Mesendoderm (in vitro differentiated cells): ENCODE results near the gene PITX3.
"Not testable (repeated sequence)": the region's sequence is repeated elsewhere in the genome, so short reads cannot be mapped to it uniquely, and the experiment has no call there.

Source experiments
- DNase-seq: peaks from one replicate; pipeline ENCODE4 v3.0.0; 2013
- H2AK5ac ChIP-seq: 2 replicates; pipeline ENCODE4 v1.6.1; 2013; ENCODE audit warnings: low read length, inconsistent platforms
- H2BK120ac ChIP-seq: 2 replicates; pipeline ENCODE4 v1.6.1; 2013; ENCODE audit warnings: low read depth, mild to moderate bottlenecking, low read length, moderate library complexity, mixed read lengths
- H2BK15ac ChIP-seq: replicated peaks from 2 replicates; pipeline ENCODE4 v1.6.1; 2013; ENCODE audit warnings: low read depth, mild to moderate bottlenecking, moderate library complexity
- H2BK5ac ChIP-seq: 2 replicates; pipeline ENCODE4 v1.6.1; 2013; ENCODE audit warnings: low read length, inconsistent platforms
- H3K18ac ChIP-seq: 2 replicates; pipeline ENCODE4 v1.6.1; 2013; ENCODE audit warnings: mild to moderate bottlenecking, low read length, mixed read lengths
- H3K23ac ChIP-seq: one replicate; pipeline ENCODE4 v1.6.1; 2013; ENCODE audit warnings: low read length
- H3K27ac ChIP-seq: 2 replicates; pipeline ENCODE4 v1.5.1; 2013; ENCODE audit warnings: low read depth, mild to moderate bottlenecking, inconsistent platforms, low read length, moderate library complexity
- H3K27me3 ChIP-seq: 2 replicates; pipeline ENCODE4 v1.6.1; 2013; ENCODE audit warnings: low read length, control low read depth, mild to moderate bottlenecking, inconsistent platforms; ENCODE audit not compliant: insufficient read depth, poor library complexity
- H3K36me3 ChIP-seq: 2 replicates; pipeline ENCODE4 v1.6.1; 2013; ENCODE audit warnings: low read length, inconsistent platforms; ENCODE audit not compliant: control insufficient read depth, insufficient read depth
- H3K4ac ChIP-seq: one replicate; pipeline ENCODE4 v1.6.1; 2013; ENCODE audit warnings: low read depth, mild to moderate bottlenecking, low read length, moderate library complexity
- H3K4me1 ChIP-seq: 2 replicates; pipeline ENCODE4 v1.6.1; 2013; ENCODE audit warnings: low read depth, low read length, inconsistent platforms; ENCODE audit not compliant: control insufficient read depth
- H3K4me2 ChIP-seq: 2 replicates; pipeline ENCODE4 v1.6.1; 2013; ENCODE audit warnings: low read length
- H3K4me3 ChIP-seq: 2 replicates; pipeline ENCODE4 v1.5.1; 2013; ENCODE audit warnings: mild to moderate bottlenecking, low read length
- H3K56ac ChIP-seq: one replicate; pipeline ENCODE4 v1.6.1; 2013; ENCODE audit warnings: low read length
- H3K79me1 ChIP-seq: 2 replicates; pipeline ENCODE4 v1.6.1; 2013; ENCODE audit warnings: low read length, inconsistent platforms
- H3K79me2 ChIP-seq: 2 replicates; pipeline ENCODE4 v1.6.1; 2013; ENCODE audit warnings: mild to moderate bottlenecking, low read length; ENCODE audit not compliant: control insufficient read depth, insufficient read depth
- H3K9ac ChIP-seq: 2 replicates; pipeline ENCODE4 v1.6.1; 2013; ENCODE audit warnings: low read length, inconsistent platforms
- H4K5ac ChIP-seq: one replicate; pipeline ENCODE4 v1.6.1; 2013; ENCODE audit warnings: low read length
- H4K8ac ChIP-seq: one replicate; pipeline ENCODE4 v1.6.1; 2013; ENCODE audit warnings: low read depth, mild to moderate bottlenecking, control low read depth, low read length, moderate library complexity
- WGBS: extraction: QIAGEN DNeasy Blood & Tissue Kit; methylation state at CpG from one replicate; pipeline ENCODE4 v1.1.7; 2013; ENCODE audit warnings: low lambda C conversion rate, missing lambda C conversion rate; ENCODE audit not compliant: insufficient coverage; ENCODE audit errors: extremely low coverage; 5-methylcytosine and 5-hydroxymethylcytosine counted together

PITX3 gene

GRCh38 chr10:102195296-102195870 is 45.9 kb downstream of the PITX3 start:
- no peak overlapping the region for H3K27ac ChIP-seq
- WGBS, result no CpG with 5 or more reads among the region's 6 CpGs
- no peak for DNase-seq

GRCh38 chr10:102191956-102192355 is 49.4 kb downstream of the PITX3 start:
- Histone ChIP-seq H3K4me1 (no peaks in the 10 kb centered on the region), H3K27ac (no peak overlapping the region), H4K5ac (no peak overlapping the region), H3K4ac (no peak overlapping the region), H3K9ac (no peak overlapping the region), H3K79me2 (no peaks in the 10 kb centered on the region), H2BK15ac (no peak overlapping the region), H2BK120ac (no peak overlapping the region), H3K4me3 (no peak overlapping the region), H3K79me1 (no peaks in the 10 kb centered on the region), H3K18ac (no peak overlapping the region), H2AK5ac (no peak overlapping the region), H3K36me3 (no peaks in the 10 kb centered on the region), H3K23ac (no peak overlapping the region), H3K56ac (no peak overlapping the region), H4K8ac (no peak overlapping the region), H2BK5ac (no peak overlapping the region), H3K4me2 (no peak overlapping the region), H3K27me3 (no peaks in the 10 kb centered on the region)
- DNase-seq, result no peak
- WGBS, result no CpG with 5 or more reads among the region's 7 CpGs

More at GRCh38 chr10:102195296-102195870, 45.9 kb downstream of the PITX3 start:
- no peak overlapping the region for H3K4me3 ChIP-seq
- no peak overlapping the region for H2BK15ac ChIP-seq
- no peak overlapping the region for H3K23ac ChIP-seq
- no peak overlapping the region for H4K5ac ChIP-seq
- H3K18ac ChIP-seq, result no peak overlapping the region
- H3K36me3 ChIP-seq, result no peaks in the 10 kb centered on the region
- no peaks in the 10 kb centered on the region for H3K4me1 ChIP-seq
- H3K56ac ChIP-seq, result no peak overlapping the region
- no peaks in the 10 kb centered on the region for H3K27me3 ChIP-seq
- H3K4ac ChIP-seq, result no peak overlapping the region
- H4K8ac ChIP-seq, result no peak overlapping the region
- H3K79me2 ChIP-seq, result no peaks in the 10 kb centered on the region
- no peaks in the 10 kb centered on the region for H3K79me1 ChIP-seq
- no peak overlapping the region for H3K9ac ChIP-seq
- no peak overlapping the region for H2BK5ac ChIP-seq
- H2AK5ac ChIP-seq, result no peak overlapping the region
- no peak overlapping the region for H2BK120ac ChIP-seq
- H3K4me2 ChIP-seq, result no peak overlapping the region

- not testable (repeated sequence) for DNase-seq, H2BK5ac ChIP-seq, H2BK15ac ChIP-seq, H3K23ac ChIP-seq, H2BK120ac ChIP-seq, H3K4ac ChIP-seq, H3K79me2 ChIP-seq, H4K8ac ChIP-seq, H3K4me3 ChIP-seq, H3K79me1 ChIP-seq, H3K27me3 ChIP-seq, H3K4me2 ChIP-seq, H3K56ac ChIP-seq, H3K9ac ChIP-seq, H3K27ac ChIP-seq, H3K4me1 ChIP-seq, H2AK5ac ChIP-seq, H4K5ac ChIP-seq, H3K18ac ChIP-seq, H3K36me3 ChIP-seq
- no CpG with 5 or more reads among the region's 7 CpGs for WGBS
These were observed 52.1 kb downstream of the PITX3 start for GRCh38 chr10:102188941-102189898.

DNA sequence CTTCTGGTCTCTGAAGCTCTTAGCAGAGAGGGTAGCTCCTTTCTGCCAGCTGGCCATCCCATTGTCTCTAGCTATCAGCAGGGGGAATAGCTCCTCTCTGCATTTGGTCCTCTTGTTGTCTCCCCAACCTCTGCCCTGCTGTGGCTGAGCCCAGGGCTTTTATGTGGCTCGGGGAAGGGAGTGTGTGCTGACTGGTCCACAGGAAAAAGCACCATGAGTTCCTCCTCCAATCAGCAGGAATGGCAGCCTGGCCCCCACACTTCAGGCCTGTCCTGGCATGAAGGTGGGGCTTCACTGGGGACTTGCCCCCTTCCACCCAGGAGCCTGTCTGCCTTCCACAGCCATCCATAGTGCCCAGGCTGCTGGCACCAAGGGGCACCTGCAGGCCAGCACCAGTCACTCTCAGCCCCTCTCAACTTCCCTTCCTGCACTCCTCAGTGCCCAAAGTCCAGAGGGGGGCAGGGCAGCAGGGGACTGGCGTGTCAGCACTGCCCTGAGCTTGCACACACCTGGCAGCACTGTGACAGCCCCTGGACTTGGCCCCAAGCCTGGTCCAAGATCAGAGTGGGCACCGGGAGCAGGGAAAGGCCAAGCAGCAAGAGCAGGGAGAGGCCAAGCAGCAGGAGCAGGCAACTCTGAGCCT is 52.9 kb downstream of the PITX3 start:
- no peak overlapping the region for H2BK15ac ChIP-seq
- H4K5ac ChIP-seq, result no peak overlapping the region
- no peaks in the 10 kb centered on the region for H3K79me2 ChIP-seq
- no peak overlapping the region for H2BK120ac ChIP-seq
- H3K27me3 ChIP-seq, result no peaks in the 10 kb centered on the region
- no peak overlapping the region for H3K18ac ChIP-seq
- no peak overlapping the region for H3K9ac ChIP-seq
- no peak overlapping the region for H3K56ac ChIP-seq
- DNase-seq, result no peak
- no peak overlapping the region for H3K27ac ChIP-seq
- no CpG with 5 or more reads among the region's 3 CpGs for WGBS
- H3K4me2 ChIP-seq, result no peak overlapping the region
- no peak overlapping the region for H3K4ac ChIP-seq
- H3K79me1 ChIP-seq, result no peaks in the 10 kb centered on the region
- no peak overlapping the region for H4K8ac ChIP-seq
- no peak overlapping the region for H3K23ac ChIP-seq
- no peak overlapping the region for H2AK5ac ChIP-seq
- no peak overlapping the region for H2BK5ac ChIP-seq
- H3K36me3 ChIP-seq, result no peaks in the 10 kb centered on the region
- no peak overlapping the region for H3K4me3 ChIP-seq
- H3K4me1 ChIP-seq, result no peaks in the 10 kb centered on the region

- H4K8ac ChIP-seq, result no peak overlapping the region
- H3K4me2 ChIP-seq, result no peak overlapping the region
- no peak overlapping the region for H2BK5ac ChIP-seq
- H2AK5ac ChIP-seq, result no peak overlapping the region
- H3K4ac ChIP-seq, result no peak overlapping the region
- no peak overlapping the region for H3K18ac ChIP-seq
- H3K9ac ChIP-seq, result no peak overlapping the region
- no peaks in the 10 kb centered on the region for H3K36me3 ChIP-seq
- no peak overlapping the region for H2BK120ac ChIP-seq
- H3K79me1 ChIP-seq, result no peaks in the 10 kb centered on the region
- no peaks in the 10 kb centered on the region for H3K4me1 ChIP-seq
- no peak overlapping the region for H3K27ac ChIP-seq
- no CpG with 5 or more reads among the region's 15 CpGs for WGBS
- no peak overlapping the region for H3K23ac ChIP-seq
- no peak overlapping the region for H4K5ac ChIP-seq
- no peaks in the 10 kb centered on the region for H3K27me3 ChIP-seq
- H3K4me3 ChIP-seq, result no peak overlapping the region
- H3K79me2 ChIP-seq, result no peaks in the 10 kb centered on the region
- H2BK15ac ChIP-seq, result no peak overlapping the region
- DNase-seq, result no peak
- H3K56ac ChIP-seq, result no peak overlapping the region
These were observed 55.3 kb downstream of the PITX3 start for GRCh38 chr10:102185811-102186527.
